PFSK-1 (cell line): ENCODE measurements around the gene SIGLEC11.

Experiments used
- POLR2AphosphoS5 ChIP-seq: IDR thresholded peaks from 2 replicates; pipeline ENCODE4 v1.6.1; 2012; ENCODE audit warnings: low read depth, mild to moderate bottlenecking, control low read depth, low read length, moderate library complexity
- TAF1 ChIP-seq: IDR thresholded peaks from 2 replicates; pipeline ENCODE4 v1.6.1; 2012; ENCODE audit warnings: low read length, control low read depth, borderline replicate concordance; ENCODE audit not compliant: insufficient read depth
- TF ChIP-seq, protein P1 (sequence below), 2 experiments: IDR thresholded peaks; 2 replicates each; pipeline versions ENCODE4 v1.6.1 to v1.8.0; 2011 to 2012; ENCODE audit warnings: low read depth in 2 of 2, low read length in 2 of 2, control low read depth in 1 of 2, inconsistent platforms in 1 of 2, mild to moderate bottlenecking in 1 of 2, moderate library complexity in 1 of 2; ENCODE audit not compliant: insufficient read depth in 1 of 2

DNA sequence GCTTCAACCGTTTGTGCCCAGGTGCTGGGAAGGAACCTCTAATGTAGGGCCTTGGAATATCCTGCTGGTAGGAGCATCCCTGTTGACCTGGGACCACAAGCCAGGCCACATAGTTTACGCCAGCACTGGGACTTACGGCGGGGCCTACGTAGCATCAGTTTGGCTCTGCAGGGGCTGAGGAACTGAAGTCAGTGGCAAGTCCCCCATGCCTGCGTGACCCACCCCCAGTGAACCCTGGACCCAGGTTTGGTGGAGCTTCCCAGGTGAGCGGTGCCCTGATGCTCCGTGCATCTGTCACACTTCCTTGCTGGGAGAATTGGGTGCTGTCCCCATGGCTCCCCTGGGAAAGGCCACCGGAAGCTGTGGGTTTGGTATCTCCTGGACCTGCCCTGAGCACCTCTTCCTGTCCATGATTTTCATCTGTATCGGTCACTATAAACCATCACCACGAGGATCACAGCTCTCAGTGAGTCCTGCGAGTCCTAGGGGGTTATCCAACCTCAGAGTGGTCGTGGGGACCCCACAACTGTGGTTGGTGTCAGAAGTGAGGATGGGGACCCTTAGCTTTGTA is 9.9 kb downstream of the SIGLEC11 start:
- no peak for TF ChIP-seq POLR2AphosphoS5
- TF ChIP-seq, protein P1, sequence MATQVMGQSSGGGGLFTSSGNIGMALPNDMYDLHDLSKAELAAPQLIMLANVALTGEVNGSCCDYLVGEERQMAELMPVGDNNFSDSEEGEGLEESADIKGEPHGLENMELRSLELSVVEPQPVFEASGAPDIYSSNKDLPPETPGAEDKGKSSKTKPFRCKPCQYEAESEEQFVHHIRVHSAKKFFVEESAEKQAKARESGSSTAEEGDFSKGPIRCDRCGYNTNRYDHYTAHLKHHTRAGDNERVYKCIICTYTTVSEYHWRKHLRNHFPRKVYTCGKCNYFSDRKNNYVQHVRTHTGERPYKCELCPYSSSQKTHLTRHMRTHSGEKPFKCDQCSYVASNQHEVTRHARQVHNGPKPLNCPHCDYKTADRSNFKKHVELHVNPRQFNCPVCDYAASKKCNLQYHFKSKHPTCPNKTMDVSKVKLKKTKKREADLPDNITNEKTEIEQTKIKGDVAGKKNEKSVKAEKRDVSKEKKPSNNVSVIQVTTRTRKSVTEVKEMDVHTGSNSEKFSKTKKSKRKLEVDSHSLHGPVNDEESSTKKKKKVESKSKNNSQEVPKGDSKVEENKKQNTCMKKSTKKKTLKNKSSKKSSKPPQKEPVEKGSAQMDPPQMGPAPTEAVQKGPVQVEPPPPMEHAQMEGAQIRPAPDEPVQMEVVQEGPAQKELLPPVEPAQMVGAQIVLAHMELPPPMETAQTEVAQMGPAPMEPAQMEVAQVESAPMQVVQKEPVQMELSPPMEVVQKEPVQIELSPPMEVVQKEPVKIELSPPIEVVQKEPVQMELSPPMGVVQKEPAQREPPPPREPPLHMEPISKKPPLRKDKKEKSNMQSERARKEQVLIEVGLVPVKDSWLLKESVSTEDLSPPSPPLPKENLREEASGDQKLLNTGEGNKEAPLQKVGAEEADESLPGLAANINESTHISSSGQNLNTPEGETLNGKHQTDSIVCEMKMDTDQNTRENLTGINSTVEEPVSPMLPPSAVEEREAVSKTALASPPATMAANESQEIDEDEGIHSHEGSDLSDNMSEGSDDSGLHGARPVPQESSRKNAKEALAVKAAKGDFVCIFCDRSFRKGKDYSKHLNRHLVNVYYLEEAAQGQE (IDR thresholded peaks at IDR 0.05; ENCODE audit: insufficient read depth in 1 of 2, low read depth in 2 of 2, low read length in 2 of 2) = no peak
- no peak for TF ChIP-seq TAF1
